A549 (cell line): ENCODE data around the gene ABCA5. TPM values are rescaled to one million over a fixed set of nuclear protein-coding genes. Genes with fewer than 3 reads are reported as not detected.

Experiments
- ATAC-seq, 2 experiments: fragments of 200-7000 bp in 1 of 2; fragments of >200 bp in 1 of 2; cut with Nextera tagmentation in 1 of 2; cut with Tn5 transposase in 1 of 2; 3 replicates each; pipeline versions ENCODE4 v1.8.0 to v1.9.1; 2018 to 2020; ENCODE audit warnings: mild to moderate bottlenecking in 1 of 2, moderate library complexity in 1 of 2
- CTCF ChIA-PET: fragments of 300-600 bp; sonication (Branson Sonifier 250); formaldehyde crosslinking; extraction: SDS; loops from one replicate; lab custom pipeline; 2021; ENCODE audit warnings: antibody characterized with exemption, inconsistent platforms; lab: Yijun Ruan, JAX
- POLR2A ChIA-PET: fragments of 350-600 bp; formaldehyde crosslinking; extraction: SDS; loops from one replicate; lab custom pipeline; 2021; ENCODE audit warnings: antibody characterized with exemption, inconsistent platforms; lab: Yijun Ruan, JAX
- DNase-seq, 2 experiments: peaks; one replicate each; pipeline versions ENCODE4 v3.0.0 to v3.0.0-alpha.2; 2011 to 2016; ENCODE audit warnings: low read depth in 1 of 2, low spot score in 1 of 2
- FAIRE-seq: peaks from 2 replicates; lab custom pipeline; 2011; peaks lifted over from hg19 to GRCh38; lab: Jason Lieb, UNC
- H3K27ac ChIP-seq, 2 experiments: fragments of >200 bp; sonication (Bioruptor Twin); formaldehyde crosslinking; 3 replicates each; pipeline ENCODE4 v1.5.1; 2016 to 2017
- H3K4me1 ChIP-seq: fragments of >200 bp; sonication (Bioruptor Twin); formaldehyde crosslinking; 3 replicates; pipeline ENCODE4 v1.6.1; 2016
- H3K4me2 ChIP-seq: fragments of >200 bp; sonication (Bioruptor Twin); formaldehyde crosslinking; 3 replicates; pipeline ENCODE4 v1.6.1; 2016
- H3K4me3 ChIP-seq: fragments of >200 bp; sonication (Bioruptor Twin); formaldehyde crosslinking; 3 replicates; pipeline ENCODE4 v1.5.1; 2016
- H3K9me3 ChIP-seq: fragments of >200 bp; sonication (Bioruptor Twin); formaldehyde crosslinking; 3 replicates; pipeline ENCODE4 v1.6.1; 2016
- BCL3 ChIP-seq: fragments of >200 bp; sonication (Bioruptor Twin); formaldehyde crosslinking; IDR thresholded peaks from 3 replicates; pipeline ENCODE4 v1.6.1; 2016
- CBX2 ChIP-seq: fragments of 200-600 bp; sonication (generic); IDR thresholded peaks from 2 replicates; pipeline ENCODE4 v1.6.1; 2016; ENCODE audit warnings: low read depth, mild to moderate bottlenecking, borderline replicate concordance
- CBX8 ChIP-seq: fragments of 200-600 bp; sonication (generic); IDR thresholded peaks from 2 replicates; pipeline ENCODE4 v1.6.1; 2016
- CTCF ChIP-seq: fragments of >200 bp; sonication (Bioruptor Twin); formaldehyde crosslinking; IDR thresholded peaks from 3 replicates; pipeline ENCODE4 v1.5.1; 2016
- EHF ChIP-seq: fragments of 250-450 bp; sonication (Bioruptor Pico); IDR thresholded peaks from 2 replicates; pipeline ENCODE4 v1.5.0; 2020; ENCODE audit warnings: mild to moderate bottlenecking
- ELK1 ChIP-seq: fragments of 150-350 bp; IDR thresholded peaks from 2 replicates; pipeline ENCODE4 v1.6.1; 2014; ENCODE audit warnings: low read depth, mild to moderate bottlenecking, low read length
- FOSL2 ChIP-seq, 2 experiments: fragments of 450-650 bp in 1 of 2; fragments of >200 bp in 1 of 2; sonication (Bioruptor Twin) in 1 of 2; formaldehyde crosslinking; IDR thresholded peaks; 2 replicates each; pipeline versions ENCODE4 v1.5.0 to v1.6.1; 2016 to 2020; ENCODE audit warnings: mild to moderate bottlenecking in 1 of 2, moderate library complexity in 1 of 2
- GATA3 ChIP-seq: IDR thresholded peaks from 2 replicates; pipeline ENCODE4 v1.6.1; 2012; ENCODE audit warnings: borderline replicate concordance
- HOXB13 ChIP-seq: fragments of 250-450 bp; sonication (Bioruptor Pico); IDR thresholded peaks from 2 replicates; pipeline ENCODE4 v1.5.0; 2020; ENCODE audit warnings: low read depth, mild to moderate bottlenecking, moderate library complexity
- HOXB5 ChIP-seq: fragments of 250-450 bp; sonication (Bioruptor Pico); IDR thresholded peaks from 2 replicates; pipeline ENCODE4 v1.5.0; 2020; ENCODE audit warnings: mild to moderate bottlenecking, moderate library complexity
- JUNB ChIP-seq: fragments of >200 bp; sonication (Bioruptor Twin); formaldehyde crosslinking; IDR thresholded peaks from 2 replicates; pipeline ENCODE4 v1.6.1; 2016
- KDM5A ChIP-seq: fragments of 200-600 bp; sonication (generic); IDR thresholded peaks from 2 replicates; pipeline ENCODE4 v1.6.1; 2016; ENCODE audit warnings: antibody characterized with exemption, mild to moderate bottlenecking
- MAFK ChIP-seq: fragments of 450-650 bp; IDR thresholded peaks from 2 replicates; pipeline ENCODE4 v1.6.1; 2014; ENCODE audit not compliant: partially characterized antibody
- MAX ChIP-seq: IDR thresholded peaks from 2 replicates; pipeline ENCODE4 v1.6.1; 2012
- NPAS2 ChIP-seq: fragments of 250-450 bp; sonication (Bioruptor Pico); IDR thresholded peaks from 2 replicates; pipeline ENCODE4 v1.8.0; 2022; ENCODE audit warnings: mild to moderate bottlenecking, moderate library complexity, borderline replicate concordance
- PHF8 ChIP-seq: fragments of 200-600 bp; sonication (generic); IDR thresholded peaks from 2 replicates; pipeline ENCODE4 v1.6.1; 2016; ENCODE audit warnings: low read depth, mild to moderate bottlenecking, antibody characterized with exemption, moderate library complexity, borderline replicate concordance
- POLR2A ChIP-seq: IDR thresholded peaks from 2 replicates; pipeline ENCODE4 v1.6.1; 2012; ENCODE audit warnings: mild to moderate bottlenecking, low read length
- RAD21 ChIP-seq, 2 experiments: fragments of >200 bp in 1 of 2; sonication (Bioruptor Twin) in 1 of 2; formaldehyde crosslinking in 1 of 2; IDR thresholded peaks in 1 of 2; conservative IDR thresholded peaks in 1 of 2; 2 replicates in 1 of 2; 3 replicates in 1 of 2; pipeline ENCODE4 v1.6.1; 2012 to 2018; ENCODE audit warnings: inconsistent platforms in 1 of 2
- SMC3 ChIP-seq: fragments of >200 bp; sonication (Bioruptor Twin); formaldehyde crosslinking; IDR thresholded peaks from 3 replicates; pipeline ENCODE4 v1.6.1; 2018; ENCODE audit warnings: inconsistent platforms
- ZFP36 ChIP-seq: fragments of 450-650 bp; IDR thresholded peaks from 2 replicates; pipeline ENCODE4 v1.6.1; 2014; ENCODE audit warnings: borderline replicate concordance; ENCODE audit not compliant: partially characterized antibody
- ZNF302 ChIP-seq: fragments of 250-450 bp; sonication (Bioruptor Pico); IDR thresholded peaks from 2 replicates; pipeline ENCODE4 v1.9.0; 2021; ENCODE audit warnings: inconsistent platforms, mild to moderate bottlenecking, moderate library complexity
- ZSCAN20 ChIP-seq: fragments of 250-450 bp; sonication (Bioruptor Pico); IDR thresholded peaks from 2 replicates; pipeline ENCODE4 v1.8.0; 2022; ENCODE audit warnings: mild to moderate bottlenecking, moderate library complexity
- WGBS: methylation state at CpG from one replicate; pipeline ENCODE4 v1.1.6; 2017; ENCODE audit errors: missing lambda C conversion rate; 5-methylcytosine and 5-hydroxymethylcytosine counted together
- polyA plus RNA-seq, 4 experiments: library from polyadenylated mRNA; depleted of rRNA in 3 of 4; stranded (reverse); fragments of >200 nt; fragmentation: RNase III in 1 of 4; extraction: RNeasy Plus Mini Kit Qiagen cat#74134 plus additional on column Dnase treatment in 1 of 4; gene quantifications; 2 replicates in 3 of 4; 3 replicates in 1 of 4; pipeline ENCODE4 v1.2.3, GENCODE V29; 2011 to 2017

ABCA5 gene
- polyA plus RNA-seq, 2 of the 4 experiments (the other 2 are of a cell fraction), result 4.5 to 9.1 TPM

- no peak for ATAC-seq
- no peak overlapping the region for H3K4me2 ChIP-seq
- CTCF ChIA-PET, result interaction anchor here (0.6 to 13.7 kb wide), 22 partner anchors 8 to 477 kb away, joined by 3 to 352 read pairs (median 4); no protein-coding TSS in a partner anchor
- POLR2A ChIA-PET, result no interaction called here
- WGBS, result 45% methylated on average over 2 of the region's 2 CpGs
- no peak for DNase-seq
- H3K4me1 ChIP-seq, result no peaks in the 10 kb centered on the region
- FAIRE-seq, result no peak
- H3K9me3 ChIP-seq, result 0 out of 3 replicates have a peak, but pooled peaks cover 3% of the 10 kb centered on the region
- no peak overlapping the region for H3K4me3 ChIP-seq
- H3K27ac ChIP-seq, result no peak overlapping the region
- no peak for TF ChIP-seq NPAS2
- TF ChIP-seq BCL3, result no peak
- TF ChIP-seq MAX, result no peak
- no peak for TF ChIP-seq HOXB13 (CRISPR knock-in tag)
- no peak for TF ChIP-seq ZSCAN20 (CRISPR knock-in tag)
- TF ChIP-seq CBX2, result no peak
- TF ChIP-seq ZNF302 (CRISPR knock-in tag), result no peak
- no peak for TF ChIP-seq EHF (CRISPR knock-in tag)
- no peak for TF ChIP-seq PHF8
- TF ChIP-seq ZFP36, result no peak
- no peak for TF ChIP-seq JUNB
- no peak for TF ChIP-seq HOXB5
- no peak for TF ChIP-seq MAFK
- TF ChIP-seq CBX8, result no peak
- no peak for TF ChIP-seq POLR2A
Measured at GRCh38 chr17:69236464-69236863, 90.5 kb downstream of the ABCA5 start.

GRCh38 chr17:69235338-69236058 lies 91.4 kb downstream of the ABCA5 start:
- WGBS, result 15% methylated on average over 1 of the region's 1 CpG
- peak; percentile 36 for FAIRE-seq
- H3K9me3 ChIP-seq, result 0 out of 3 replicates have a peak, but pooled peaks cover 3% of the 10 kb centered on the region
- H3K4me2 ChIP-seq, result no peak overlapping the region
- H3K4me1 ChIP-seq, result no peaks in the 10 kb centered on the region
- ChIA-PET CTCF (interaction anchor here (0.6 to 13.3 kb wide), 46 partner anchors 8 to 1567 kb away, joined by 3 to 278 read pairs (median 3); no protein-coding TSS in a partner anchor), POLR2A (no interaction called here)
- ATAC-seq, result peak; percentile 99
- TF ChIP-seq GATA3 (no peak), RAD21 (conservative IDR thresholded peaks at IDR 0.05 in 1 of 2, IDR thresholded peaks at IDR 0.05 in 1 of 2) (peak; percentile 96 to 97), SMC3 (peak; percentile 97), PHF8 (no peak), CTCF (peak; percentile 98), FOSL2 (IDR thresholded peaks at IDR 0.05) (no peak), FOSL2 (CRISPR knock-in tag; IDR thresholded peaks at IDR 0.05) (no peak), ELK1 (no peak), KDM5A (no peak), HOXB5 (no peak), ZSCAN20 (CRISPR knock-in tag) (no peak)
- H3K4me3 ChIP-seq, result no peak overlapping the region
- peak; percentile 59 to 83 for DNase-seq
- no peak overlapping the region for H3K27ac ChIP-seq
